GM12872 (cell line): ENCODE results near the gene TBX4.

ENCODE experiments used
- TF ChIP-seq, protein P1 (sequence below): IDR thresholded peaks from 3 replicates; pipeline ENCODE4 v1.5.1; 2011; ENCODE audit warnings: low read depth, mild to moderate bottlenecking, low read length, moderate library complexity; ENCODE audit not compliant: insufficient read depth

The TBX4 gene

DNA sequence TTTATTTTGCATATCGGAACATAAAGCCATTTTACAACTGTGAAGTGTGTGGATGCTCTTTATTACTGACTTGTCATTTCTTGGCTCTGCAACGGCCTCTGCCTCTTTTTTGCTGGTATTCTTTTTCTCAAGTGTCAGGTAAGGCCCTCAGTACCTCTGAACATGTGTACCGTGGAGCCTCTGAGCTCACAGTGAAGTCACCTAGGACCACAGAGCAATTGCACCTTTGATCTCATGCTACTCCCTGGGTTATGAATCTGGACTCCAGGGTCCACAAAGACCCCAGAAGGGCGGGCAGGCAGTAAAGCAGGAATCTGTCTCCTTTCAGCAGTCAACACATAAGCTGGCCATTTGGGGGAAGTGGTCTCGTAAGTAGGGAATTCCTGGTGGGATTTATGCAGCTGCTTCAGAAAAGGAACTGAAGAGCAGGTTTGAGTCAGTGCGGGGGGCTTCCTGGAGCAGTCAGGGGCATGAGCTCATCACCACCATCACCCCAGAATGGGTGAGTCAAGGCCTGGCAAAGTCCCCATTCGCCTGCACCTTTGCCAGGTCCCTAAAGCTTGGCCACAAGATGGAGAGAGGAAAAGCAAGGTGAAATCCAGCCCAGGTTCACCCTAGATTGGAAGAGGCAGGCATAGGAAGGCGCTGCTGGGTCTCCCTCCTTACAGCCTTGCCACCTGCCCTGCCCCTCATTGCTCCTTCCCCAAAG lies 33.0 kb downstream of the TBX4 start:
- TF ChIP-seq, protein P1, sequence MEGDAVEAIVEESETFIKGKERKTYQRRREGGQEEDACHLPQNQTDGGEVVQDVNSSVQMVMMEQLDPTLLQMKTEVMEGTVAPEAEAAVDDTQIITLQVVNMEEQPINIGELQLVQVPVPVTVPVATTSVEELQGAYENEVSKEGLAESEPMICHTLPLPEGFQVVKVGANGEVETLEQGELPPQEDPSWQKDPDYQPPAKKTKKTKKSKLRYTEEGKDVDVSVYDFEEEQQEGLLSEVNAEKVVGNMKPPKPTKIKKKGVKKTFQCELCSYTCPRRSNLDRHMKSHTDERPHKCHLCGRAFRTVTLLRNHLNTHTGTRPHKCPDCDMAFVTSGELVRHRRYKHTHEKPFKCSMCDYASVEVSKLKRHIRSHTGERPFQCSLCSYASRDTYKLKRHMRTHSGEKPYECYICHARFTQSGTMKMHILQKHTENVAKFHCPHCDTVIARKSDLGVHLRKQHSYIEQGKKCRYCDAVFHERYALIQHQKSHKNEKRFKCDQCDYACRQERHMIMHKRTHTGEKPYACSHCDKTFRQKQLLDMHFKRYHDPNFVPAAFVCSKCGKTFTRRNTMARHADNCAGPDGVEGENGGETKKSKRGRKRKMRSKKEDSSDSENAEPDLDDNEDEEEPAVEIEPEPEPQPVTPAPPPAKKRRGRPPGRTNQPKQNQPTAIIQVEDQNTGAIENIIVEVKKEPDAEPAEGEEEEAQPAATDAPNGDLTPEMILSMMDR = no peak

DNA sequence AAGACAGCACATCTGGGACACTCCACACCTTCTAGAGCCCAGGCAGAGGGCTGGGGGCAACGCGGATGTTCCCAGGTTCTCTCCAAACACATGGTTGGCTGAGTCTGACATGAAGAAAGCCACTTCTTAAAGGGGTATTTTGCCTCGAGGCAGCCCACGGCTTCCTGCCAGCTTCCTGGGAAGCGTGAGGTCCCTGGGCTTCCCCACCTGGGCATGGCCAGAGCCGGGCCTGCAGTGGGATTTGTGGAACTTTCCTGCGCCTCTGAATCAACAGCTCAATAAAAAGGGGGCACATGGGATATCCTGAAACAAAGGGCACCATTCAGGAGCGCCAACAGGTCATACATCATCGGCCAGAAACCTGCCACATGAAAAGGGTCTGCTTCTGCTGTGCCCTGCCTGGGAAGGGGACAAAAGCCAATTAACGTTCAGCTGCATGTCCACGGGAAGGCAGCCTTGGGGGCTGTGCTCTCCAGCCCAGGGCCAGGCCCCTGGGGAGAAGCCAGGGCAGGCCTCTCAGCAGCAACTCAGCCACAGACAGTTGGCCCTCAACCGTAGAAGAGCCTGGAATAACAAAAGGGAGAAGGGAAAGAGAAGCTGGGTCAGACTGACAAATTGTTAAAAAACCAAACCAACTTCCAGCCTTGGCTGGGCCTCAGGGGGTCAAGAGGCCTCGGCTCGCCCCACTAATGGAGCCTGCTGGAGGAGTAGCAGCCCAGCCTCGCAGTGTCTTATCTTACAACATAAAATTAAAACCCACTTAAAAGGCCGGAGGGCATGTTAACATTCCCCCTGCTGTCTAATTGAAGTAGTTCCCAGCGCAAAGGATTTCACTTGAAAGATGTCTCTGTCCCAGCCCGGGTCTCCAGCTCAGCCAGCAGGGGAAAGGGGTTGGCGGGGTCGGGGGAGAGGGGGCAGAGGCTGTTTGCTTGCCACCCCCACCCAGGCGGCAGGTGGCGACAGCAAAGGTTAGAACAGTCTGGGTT lies 34.2 kb downstream of the TBX4 start:
- TF ChIP-seq, protein P1 = no peak

- TF ChIP-seq, protein P1 = no peak
Measured at GRCh38 chr17:61487161-61487988, 35.2 kb downstream of the TBX4 start.

DNA sequence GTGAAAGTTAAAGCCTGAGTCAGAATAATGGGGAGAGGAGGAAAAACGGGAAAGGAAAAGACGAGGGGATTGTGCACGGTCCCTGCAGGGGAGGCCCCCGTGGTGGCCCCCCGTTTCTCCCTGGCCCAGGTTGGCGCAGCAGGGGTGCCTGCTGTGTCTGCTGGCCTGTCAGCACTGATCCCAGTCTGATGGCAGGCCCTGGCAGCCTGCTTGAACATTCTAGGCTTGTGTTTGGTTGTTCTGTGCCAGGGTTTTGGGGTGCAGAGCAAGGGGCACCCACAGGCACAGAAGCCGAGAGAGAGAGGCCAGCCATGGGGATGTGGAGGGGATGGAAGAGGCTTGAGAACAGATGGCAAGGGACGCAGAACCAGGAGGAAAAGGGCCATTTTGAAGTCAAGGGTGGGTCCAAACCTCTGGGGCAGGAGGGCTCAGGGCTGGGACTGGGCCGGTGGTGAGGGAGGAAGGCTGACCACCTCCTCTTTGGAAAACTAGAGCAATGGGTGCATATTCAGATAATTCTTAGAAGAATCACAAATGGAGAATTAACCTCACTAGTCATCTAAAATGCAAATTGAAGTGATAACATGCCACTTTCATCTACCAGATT lies 35.9 kb downstream of the TBX4 start:
- TF ChIP-seq, protein P1 = no peak

- TF ChIP-seq, protein P1 = no peak
Measured at GRCh38 chr17:61488878-61489718, 36.9 kb downstream of the TBX4 start.

GRCh38 chr17:61489719-61490490 lies 37.7 kb downstream of the TBX4 start:
- TF ChIP-seq, protein P1 = no peak
